ENCODE data around the gene ZFTA. TPM values are rescaled to one million over a fixed set of nuclear protein-coding genes. Genes with fewer than 3 reads are reported as not detected.

ZFTA gene
- total RNA-seq, 2 donors from 2014 or later: 15.5 to 16.0 TPM

Other genes starting within 250 kb of the ZFTA start
- gene PLAAT4, start 232.0 kb downstream of the ZFTA start, total RNA-seq: 10 to 100 TPM; 11.3 to 16.6 TPM
- gene PLAAT2, start 205.4 kb downstream of the ZFTA start, total RNA-seq: under 1 TPM; 0.32 to 0.47 TPM
- gene PLAAT3, start 154.3 kb downstream of the ZFTA start, total RNA-seq: 100 to 1,000 TPM; 156 to 173 TPM
- gene ATL3, start 97.4 kb downstream of the ZFTA start, total RNA-seq: 10 to 100 TPM; 31.4 to 36.2 TPM
- gene RTN3, start 87.3 kb downstream of the ZFTA start, total RNA-seq: 10 to 100 TPM; 71.9 to 92.5 TPM
- gene SPINDOC, start 44.7 kb upstream of the ZFTA start, total RNA-seq: 10 to 100 TPM; 13.3 to 13.5 TPM
- 10 to 100 TPM; 33.5 to 37.5 TPM for gene MARK2, start 70.3 kb upstream of the ZFTA start, total RNA-seq
- 1 to 10 TPM; 2.3 to 8.3 TPM for gene RCOR2, start 148.4 kb upstream of the ZFTA start, total RNA-seq
- gene NAA40, start 170.2 kb upstream of the ZFTA start, total RNA-seq: 10 to 100 TPM; 26.0 to 29.1 TPM
- 100 to 1,000 TPM; 786 to 820 TPM for gene COX8A, start 205.8 kb upstream of the ZFTA start, total RNA-seq
- 10 to 100 TPM; 44.4 to 47.8 TPM for gene OTUB1, start 217.7 kb upstream of the ZFTA start, total RNA-seq

Measured in left cardiac atrium (tissue), 2 donors.